Renal cortex interstitium (tissue), 11 donors: Measurements from ENCODE around the gene VPS13D. TPM values are rescaled to one million over a fixed set of nuclear protein-coding genes. Genes with fewer than 3 reads are reported as not detected.

Experiments used
- DNase-seq, 11 donors: peaks; one replicate each; pipeline ENCODE4 v3.0.0-alpha.2; 2013; ENCODE audit warnings: low read depth in 9 of 11, low spot score in 4 of 11; ENCODE audit errors: extremely low read depth in 1 of 11
- polyA plus RNA-seq, 3 donors: library from polyadenylated mRNA; unstranded; fragments of 120-200 nt; gene quantifications; one replicate each; pipeline ENCODE4 v1.2.1, GENCODE V29; 2013; ENCODE audit not compliant: insufficient read length in 3 of 3

Gene VPS13D
- polyA plus RNA-seq, 3 donors, result 27.6 to 31.7 (median 27.7) TPM

DNA sequence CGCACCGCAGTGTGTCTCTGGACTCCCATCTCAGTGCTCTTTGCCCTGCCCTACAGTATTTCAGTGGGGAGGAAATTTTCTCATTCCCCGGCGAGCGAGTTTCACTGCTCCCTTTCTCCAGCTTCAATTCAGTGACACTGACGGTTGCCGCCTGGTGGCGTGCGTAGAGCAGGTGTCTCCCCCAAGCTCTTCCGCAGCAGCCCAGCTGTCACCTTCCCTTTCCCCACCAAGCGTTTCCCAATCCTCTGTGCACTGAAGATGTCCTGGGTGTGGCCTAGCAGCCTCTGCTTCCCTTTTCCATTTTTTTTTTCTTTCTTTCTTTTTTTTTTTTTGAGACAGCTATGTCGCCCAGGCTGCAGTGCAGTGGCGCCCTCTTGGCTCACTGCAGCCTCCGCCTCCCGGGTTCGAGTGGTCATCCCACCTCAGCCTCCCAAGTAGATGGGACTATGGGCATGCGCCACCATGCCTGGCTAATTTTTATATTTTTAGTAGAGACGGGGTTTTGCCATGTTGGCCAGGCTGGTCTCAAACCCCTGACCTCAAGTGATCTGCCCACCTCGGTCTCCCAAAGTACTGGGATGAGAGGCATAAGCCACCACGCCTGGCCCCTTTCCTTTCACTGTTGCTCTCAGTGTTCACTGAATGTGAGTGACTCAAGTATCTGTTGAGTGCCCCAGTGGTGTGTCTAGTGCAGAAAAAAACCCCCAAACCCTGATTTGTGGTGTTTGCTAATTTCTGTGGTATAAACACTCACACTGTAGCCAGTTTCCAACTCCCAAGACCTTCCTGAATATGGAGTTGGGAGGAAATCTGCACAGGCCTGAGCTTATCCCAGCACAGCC lies 33.0 kb upstream of the VPS13D start:
- no peak for DNase-seq

GRCh38 chr1:12197483-12197880 lies 32.3 kb upstream of the VPS13D start:
- no peak for DNase-seq

DNA sequence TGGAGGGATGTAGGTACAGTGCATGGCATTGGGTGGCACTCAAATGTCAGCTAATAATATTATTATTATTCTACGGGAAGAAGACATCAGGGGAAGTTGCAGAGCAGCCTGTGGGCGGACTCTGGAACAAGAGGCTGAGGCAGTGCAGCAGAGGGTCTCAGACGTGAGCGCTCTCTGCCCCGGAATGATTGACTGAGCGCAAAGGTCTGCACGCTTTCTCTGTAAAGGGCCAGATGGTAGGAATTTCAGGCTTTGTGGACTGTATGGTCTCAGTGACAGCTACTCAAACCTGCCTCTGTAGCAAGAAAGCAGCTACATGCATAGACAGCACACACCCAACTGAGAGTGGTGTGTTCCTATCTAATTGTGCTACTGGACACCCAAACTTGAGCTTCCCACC lies 29.6 kb upstream of the VPS13D start:
- no peak for DNase-seq

GRCh38 chr1:12201352-12202189 lies 28.3 kb upstream of the VPS13D start:
- DNase-seq, result no peak

DNA sequence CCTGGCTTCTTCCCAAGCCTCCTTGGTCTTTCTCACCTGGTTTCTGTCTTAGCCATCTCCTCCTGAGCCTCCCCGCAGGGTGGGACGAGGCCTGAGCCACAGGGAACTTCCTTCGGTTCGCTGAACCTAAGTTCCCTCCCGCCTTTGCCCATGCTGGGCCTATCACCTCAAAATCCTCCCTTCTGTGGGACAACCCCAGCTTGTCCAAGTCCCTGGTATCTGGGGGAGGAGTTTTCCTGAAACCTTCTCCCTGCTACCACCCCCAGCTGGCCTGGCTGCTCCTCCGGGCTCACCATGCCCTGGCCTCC lies 27.7 kb upstream of the VPS13D start:
- no peak for DNase-seq

DNA sequence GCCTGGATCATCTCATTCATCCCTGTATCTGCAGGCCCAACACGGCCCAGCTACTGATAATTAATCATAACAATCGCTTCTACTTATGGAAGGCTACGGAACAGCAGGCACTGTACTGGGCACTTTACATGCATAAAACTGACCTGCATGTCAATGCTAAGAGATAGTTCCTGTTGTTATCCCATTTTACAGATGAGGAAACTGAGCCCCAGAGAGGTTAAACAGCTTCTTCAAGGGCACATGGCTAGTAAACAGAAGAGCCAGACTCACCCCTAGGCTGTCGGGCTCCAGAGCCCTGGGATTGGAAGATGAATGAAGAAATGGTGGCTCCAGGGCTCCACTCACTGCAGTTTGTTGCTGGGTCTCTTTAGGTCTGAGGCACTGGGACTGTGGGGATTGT lies 27.3 kb upstream of the VPS13D start:
- DNase-seq, result no peak

- no peak for DNase-seq
Measured at GRCh38 chr1:12203216-12204007, 26.4 kb upstream of the VPS13D start.

GRCh38 chr1:12204140-12204539 lies 25.7 kb upstream of the VPS13D start:
- DNase-seq, result no peak

GRCh38 chr1:12204754-12205658 lies 24.8 kb upstream of the VPS13D start:
- no peak for DNase-seq

- no peak for DNase-seq
Measured at GRCh38 chr1:12206238-12206637, 23.6 kb upstream of the VPS13D start.

DNA sequence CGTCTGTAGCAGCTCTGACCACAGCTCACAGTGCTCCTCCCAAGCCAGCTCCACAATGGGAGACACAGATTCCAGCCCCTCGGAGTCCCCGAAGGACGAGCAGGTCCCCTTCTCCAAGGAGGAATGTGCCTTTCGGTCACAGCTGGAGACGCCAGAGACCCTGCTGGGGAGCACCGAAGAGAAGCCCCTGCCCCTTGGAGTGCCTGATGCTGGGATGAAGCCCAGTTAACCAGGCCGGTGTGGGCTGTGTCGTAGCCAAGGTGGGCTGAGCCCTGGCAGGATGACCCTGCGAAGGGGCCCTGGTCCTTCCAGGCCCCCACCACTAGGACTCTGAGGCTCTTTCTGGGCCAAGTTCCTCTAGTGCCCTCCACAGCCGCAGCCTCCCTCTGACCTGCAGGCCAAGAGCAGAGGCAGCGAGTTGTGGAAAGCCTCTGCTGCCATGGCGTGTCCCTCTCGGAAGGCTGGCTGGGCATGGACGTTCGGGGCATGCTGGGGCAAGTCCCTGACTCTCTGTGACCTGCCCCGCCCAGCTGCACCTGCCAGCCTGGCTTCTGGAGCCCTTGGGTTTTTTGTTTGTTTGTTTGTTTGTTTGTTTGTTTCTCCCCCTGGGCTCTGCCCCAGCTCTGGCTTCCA lies 22.9 kb upstream of the VPS13D start:
- no peak for DNase-seq

GRCh38 chr1:12208271-12208670 lies 21.6 kb upstream of the VPS13D start:
- DNase-seq, result no peak

GRCh38 chr1:12208764-12209494 lies 20.9 kb upstream of the VPS13D start:
- DNase-seq, result peak; percentile 60 to 89 (median 77)

DNA sequence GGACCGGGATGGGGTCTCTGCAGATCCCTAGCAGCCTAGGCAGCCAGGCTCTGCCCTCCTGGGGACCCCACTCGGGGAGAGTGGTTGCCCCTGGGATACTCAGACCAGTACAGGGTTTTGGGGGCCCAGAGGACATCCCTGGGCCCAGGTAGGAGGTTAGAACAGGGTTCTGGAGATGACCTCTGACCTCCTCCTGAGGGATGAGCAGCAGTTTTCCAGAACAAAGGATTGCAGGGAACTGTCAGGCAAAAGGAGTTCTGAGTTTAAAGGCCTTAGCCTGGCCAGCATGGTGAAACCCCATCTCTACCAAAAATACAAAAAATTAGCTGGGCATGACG lies 20.4 kb upstream of the VPS13D start:
- no peak for DNase-seq

- DNase-seq, result no peak
Measured at GRCh38 chr1:12215118-12215961, 14.5 kb upstream of the VPS13D start.

DNA sequence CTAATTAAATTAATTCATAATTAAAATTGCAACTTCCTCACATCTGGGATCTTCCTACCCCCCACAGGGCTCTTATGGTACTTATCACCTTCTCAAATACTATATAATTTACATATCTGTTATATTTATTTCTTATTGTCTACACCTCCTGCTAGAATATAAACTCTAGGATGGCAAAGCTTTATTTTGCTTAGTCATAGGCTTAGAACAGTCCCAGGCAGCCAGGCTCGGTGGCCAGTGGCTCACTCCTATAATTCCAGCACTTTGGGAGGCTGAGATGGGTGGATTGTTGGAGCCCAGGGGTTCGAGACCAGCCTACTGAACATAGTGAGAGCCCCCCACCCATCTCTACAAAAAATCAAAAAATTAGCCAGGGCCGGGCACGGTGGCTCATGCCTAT lies 10.0 kb upstream of the VPS13D start:
- DNase-seq, result no peak

DNA sequence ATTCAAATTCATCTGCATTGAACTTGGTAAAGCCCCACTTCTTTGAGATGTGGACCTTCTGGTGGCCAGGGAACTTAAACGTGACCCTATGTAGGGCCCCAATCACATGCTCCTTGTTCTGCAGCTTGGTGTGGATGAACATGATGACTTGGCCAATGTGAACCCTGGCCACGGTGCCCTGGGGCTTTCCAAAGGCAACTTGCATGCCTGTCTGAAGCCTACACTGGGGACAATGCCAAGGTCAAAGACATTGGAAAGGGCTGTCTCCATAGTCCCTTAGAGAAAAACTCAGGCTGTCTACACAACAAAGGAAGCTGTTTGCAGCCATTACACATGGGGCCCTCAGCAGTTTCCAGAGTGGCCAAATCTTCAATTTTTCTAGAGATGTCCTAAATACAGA lies 8.9 kb upstream of the VPS13D start:
- no peak for DNase-seq
